GM18861 (cell line): Measurements from ENCODE around the gene SNX7.

Source experiments
- ATAC-seq: cut with Tn5 transposase; IDR thresholded peaks from one replicate; pipeline ENCODE4 v1.9.1; 2021; ENCODE audit not compliant: unreplicated experiment

SNX7 gene

DNA sequence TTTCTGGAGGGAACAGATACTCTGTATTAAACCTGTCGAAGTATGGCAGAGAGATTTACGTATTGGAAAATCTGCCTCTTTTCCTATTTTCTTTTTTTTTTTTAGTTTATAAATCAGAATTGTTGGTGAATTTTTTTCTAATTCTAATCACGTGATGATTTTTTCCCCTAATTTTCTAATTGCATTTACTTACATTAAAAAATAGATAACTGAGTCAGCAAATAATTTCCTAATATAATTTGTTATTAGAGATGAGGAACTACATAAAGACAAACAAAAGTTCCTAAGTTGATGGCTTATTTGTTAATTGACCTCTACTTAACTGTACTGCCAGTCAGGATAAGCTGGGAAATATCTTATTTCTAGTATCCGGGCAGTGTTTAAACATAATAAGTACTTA is 34.6 kb downstream of the SNX7 start:
- ATAC-seq = no peak

DNA sequence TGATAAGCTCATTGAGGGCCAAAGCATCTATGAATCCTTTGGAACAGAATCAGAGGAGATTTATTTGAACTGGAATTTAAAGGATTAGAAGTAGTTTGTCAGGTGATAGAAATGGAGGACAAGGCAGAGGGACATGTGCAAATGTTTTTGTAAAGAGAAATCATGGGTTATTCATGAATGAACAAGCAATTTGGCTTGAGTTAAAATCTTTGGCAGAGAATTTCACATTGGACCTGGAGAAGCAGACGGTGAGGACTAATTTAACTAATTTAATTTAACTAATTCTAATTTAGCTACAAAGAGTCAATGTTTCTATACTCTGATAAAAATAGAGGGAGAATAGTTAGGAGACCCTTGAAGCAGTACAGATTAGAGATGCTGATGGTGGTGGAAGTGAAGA is 36.3 kb downstream of the SNX7 start:
- no peak for ATAC-seq

DNA sequence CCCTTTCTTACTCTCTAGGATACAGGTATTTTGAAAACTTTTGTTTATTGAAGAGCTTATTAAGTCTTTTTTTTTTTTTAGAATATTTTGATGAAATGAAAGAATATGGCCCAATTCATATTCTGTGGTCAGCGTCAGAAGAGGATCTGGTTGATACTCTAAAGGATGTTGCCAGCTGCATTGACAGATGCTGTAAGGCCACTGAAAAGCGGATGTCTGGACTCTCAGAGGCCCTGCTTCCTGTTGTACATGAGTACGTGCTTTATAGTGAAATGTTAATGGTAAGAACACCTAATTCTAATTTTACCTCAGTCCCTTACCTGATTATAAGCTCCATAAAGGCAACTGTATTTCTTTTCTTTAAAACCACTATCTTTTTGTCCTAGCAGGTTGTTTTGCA is 37.1 kb downstream of the SNX7 start:
- ATAC-seq = peak; percentile 92

DNA sequence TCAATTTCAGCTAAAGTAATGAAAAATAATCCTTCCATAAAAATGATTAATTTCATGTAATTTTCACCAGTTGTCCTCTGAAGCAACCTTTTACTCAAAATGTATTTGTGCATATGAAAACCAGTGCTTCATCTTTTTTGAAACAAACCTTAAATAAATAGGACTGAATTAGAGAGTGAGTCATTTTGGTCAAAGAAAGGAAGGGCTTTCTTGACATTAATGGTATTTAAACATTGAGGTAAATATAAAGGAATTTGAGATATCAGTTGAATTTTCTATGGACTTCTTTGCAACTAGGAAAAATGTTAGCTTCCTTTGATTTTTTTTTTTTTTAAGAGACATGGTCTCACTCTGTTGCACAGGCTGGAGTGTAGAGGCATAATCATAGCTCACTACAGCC is 38.7 kb downstream of the SNX7 start:
- no peak for ATAC-seq

DNA sequence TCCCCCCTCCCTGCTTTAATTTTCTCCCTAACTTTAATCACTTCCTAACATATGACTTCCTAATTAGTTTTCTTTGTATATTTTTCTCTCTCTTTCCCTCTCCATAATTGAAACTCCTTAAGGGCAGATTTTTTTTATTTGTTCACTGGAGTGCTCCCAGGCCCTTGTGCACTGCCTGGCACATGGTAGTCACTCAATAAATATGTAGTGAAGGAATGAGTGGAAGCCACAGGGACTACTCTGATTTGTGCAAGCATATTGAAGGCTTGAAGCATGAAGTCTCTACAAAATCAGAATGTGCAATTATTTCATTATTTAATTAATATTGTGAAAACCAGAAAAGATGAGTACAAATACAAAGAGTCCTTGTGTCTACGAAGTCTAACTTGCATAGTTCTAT is 41.5 kb downstream of the SNX7 start:
- no peak for ATAC-seq

DNA sequence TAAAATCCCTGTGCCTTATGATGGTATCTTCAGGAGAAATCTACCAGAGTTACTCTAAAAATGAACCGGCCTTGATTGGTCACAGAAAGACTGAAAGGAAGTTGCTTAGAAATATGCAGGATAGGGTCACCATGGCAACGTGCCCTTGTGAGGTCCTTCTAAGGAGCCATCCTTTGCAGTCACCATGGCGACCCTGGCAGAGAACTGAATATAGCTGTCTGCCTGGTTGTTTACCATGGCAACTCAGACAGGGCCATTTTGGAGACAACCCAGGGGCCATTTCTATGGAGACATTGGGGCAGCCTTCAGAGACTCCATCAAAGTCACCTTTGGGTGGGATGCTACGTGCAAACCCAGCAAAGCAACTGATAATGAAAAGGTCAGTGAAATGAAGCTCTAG is 43.0 kb downstream of the SNX7 start:
- ATAC-seq = no peak

DNA sequence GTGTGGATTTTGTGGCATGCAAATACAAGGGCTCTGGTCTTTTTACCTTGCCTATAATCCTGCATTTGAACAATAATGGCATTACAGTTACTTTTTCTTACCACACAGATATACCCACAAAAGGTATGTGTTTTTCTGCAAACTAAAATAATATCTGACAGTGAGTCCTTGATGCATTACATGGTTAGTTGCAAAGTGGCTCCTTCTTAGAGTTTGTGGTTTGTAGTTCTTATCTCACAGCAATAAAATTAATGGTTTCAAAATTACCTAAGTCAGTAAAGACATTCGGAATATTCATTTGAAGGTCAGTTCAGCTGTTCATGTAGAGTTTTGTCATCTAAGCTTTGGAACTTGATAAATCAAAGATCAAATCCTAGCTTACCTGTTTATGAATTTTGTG is 43.5 kb downstream of the SNX7 start:
- ATAC-seq = no peak

DNA sequence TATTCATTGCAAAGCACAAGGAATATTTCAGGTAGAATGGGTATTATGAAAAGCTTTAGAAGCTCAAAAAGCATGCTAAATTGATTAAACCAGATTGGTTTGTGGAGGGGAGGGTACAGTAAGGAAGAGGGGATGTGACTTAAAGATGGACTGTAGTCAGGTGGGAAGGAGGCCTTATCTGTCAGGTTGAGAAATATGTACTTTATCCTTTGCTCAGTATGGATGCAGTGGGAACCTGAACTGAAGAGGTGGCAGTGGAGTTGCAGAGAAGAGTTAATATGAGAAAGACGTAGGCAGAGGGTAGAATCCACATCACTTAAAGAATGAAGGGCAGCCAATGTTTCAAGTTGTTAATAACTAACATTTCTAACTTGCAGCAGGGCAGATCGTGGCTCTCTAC is 44.1 kb downstream of the SNX7 start:
- ATAC-seq = no peak

DNA sequence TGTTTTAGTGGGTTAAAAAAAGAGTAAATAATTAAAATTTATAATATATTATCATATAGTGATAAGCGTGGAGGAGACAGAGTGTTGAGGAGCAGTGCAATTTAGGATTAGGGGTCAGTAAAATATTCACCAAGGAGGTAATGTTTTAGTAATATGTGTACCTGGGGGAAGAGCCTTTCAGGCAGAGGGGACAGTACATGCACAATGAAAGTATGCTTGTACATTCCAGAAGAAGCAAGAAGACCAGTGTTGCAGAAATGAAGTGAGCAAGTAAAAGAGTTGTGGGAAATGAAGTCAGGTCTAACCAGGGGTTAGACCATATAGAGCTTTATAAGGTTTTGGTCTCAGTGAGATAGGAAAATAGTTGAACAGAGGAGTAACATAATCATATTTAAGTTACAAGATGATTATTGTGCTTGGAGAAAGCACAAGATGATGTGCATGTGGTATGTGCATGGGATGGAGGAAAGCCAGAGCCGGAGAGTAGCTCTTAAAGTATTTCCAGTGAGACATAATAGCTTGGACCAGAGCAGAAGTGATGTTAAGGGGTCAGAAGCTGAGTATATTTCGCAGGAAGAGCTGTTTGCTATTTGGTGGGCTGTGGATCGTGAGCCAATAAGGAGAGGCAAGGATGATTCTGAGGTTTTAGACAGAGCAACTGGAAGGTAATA is 44.8 kb downstream of the SNX7 start:
- no peak for ATAC-seq

DNA sequence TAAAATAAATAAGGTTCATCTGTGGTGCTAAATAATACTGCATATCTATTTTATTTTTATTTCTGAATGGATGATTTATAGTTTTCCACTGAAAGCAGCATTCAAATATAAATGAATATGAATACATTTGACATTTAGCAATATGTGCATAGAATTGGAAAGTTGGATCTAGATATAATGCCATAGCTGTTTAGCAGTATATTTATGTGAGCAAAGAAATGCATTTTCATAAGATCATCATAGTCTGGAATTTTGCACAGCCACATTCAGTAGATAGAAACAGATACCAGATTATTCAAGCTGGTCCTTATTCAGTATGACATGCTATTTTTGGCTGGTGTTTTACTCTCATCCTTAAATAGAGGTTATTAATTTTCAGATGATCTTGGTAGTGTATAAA is 46.0 kb downstream of the SNX7 start:
- ATAC-seq = no peak

DNA sequence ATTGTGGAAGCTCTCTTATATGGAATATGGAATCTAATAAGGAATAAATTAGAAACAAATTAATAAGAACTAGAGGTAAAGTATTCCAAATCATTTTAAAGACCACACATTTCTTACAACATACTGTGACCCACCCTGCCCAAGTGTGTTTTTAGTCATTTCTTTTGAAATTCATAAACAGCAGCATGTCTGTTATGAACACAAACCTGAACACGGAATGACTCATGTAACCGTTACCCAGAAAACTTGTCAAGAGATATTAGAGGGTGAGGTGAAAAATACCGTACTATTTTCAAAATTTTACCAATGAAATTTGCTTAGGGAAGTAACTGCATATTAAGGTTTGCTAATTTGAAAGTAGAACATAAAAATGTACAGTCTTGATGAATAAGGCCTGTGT is 48.4 kb downstream of the SNX7 start:
- no peak for ATAC-seq

DNA sequence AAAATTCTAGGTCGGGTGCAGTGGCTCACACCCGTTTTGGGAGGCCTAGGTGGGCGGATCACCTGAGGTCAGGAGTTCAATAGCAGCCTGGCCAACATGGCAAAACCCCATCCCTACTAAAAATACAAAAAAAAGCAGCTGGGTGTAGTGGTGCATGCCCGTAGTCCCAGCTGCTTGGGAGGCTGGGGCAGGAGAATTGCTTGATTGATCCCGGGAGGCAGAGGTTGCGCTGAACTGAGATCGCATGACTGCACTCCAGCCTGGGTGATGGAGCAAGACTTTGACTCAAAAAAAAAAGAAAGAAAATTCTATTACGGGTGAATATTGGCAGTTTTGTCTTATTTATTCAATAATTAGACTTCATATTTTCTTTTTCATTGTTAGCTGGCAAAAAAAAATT is 62.1 kb downstream of the SNX7 start:
- no peak for ATAC-seq

DNA sequence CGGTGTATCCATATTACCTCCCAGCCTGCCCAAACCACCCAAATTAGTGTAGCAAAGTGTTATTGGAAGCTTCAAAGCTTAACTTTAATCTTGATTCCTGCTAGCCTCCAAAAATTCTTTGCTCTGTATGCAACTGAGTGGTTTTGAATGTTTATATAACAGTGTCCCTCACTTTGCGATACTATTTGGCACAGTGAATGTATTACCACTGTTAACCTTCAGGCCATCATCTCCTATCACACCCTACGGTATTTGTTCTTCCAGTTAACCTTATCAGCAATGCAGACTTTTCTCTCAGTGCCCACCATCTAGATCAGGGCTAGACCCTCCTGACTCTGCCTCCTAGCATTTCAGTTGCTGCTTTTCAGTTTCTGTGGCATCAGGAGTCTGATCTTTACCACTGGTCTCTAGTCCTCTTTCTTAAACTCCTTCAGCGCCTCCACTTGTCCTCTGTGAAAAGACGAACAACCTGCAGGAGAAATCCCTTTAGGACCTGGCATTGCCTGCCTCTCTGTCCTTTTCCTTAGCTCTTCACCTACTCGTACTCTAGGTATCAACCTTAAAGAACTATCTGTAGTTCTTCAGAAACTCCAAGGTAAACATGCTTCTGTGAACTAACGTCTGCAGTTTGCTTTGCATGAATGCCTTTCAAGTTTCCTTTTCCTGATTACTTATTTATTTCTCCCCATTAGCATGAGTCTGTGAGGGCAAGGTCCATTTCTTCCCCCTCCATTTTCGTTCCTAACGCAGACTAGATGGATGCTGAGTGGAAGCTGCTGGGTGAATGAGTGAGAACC is 71.7 kb downstream of the SNX7 start:
- peak; percentile 91 for ATAC-seq

DNA sequence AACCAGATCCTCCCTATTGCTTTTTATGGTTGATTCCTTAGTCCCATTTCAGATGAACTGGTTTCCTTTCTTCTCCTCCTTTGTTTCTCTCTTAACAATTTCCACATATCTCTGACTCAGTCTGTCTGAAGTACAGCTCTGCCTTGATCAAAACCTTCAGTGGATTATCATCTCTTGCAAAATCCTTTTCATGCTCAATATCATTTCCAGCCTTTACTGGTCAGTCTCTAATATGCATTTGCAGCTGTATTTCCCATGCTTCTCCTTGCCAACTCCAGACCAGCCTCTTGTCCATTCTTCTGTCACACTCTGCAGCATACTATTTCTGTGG is 72.2 kb downstream of the SNX7 start:
- ATAC-seq = peak; percentile 11

DNA sequence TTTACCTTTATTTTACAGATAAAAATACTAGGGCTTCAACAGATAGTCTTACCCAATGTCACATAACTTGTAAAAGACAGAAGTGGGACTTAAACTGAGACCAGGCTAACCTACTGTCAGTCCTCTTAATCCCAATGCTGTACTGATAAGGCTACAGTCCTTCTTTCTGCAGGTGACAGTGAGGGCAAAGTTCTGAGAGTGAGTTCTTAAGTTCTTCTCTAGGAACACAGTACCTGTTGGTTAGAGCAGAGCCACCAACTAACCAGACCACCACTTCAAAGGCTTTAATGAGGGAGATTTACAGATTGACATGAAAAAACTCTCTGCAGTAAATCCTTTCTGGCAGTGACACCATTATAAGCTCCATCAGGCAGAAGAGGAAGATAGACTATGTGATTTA is 74.2 kb downstream of the SNX7 start:
- no peak for ATAC-seq

DNA sequence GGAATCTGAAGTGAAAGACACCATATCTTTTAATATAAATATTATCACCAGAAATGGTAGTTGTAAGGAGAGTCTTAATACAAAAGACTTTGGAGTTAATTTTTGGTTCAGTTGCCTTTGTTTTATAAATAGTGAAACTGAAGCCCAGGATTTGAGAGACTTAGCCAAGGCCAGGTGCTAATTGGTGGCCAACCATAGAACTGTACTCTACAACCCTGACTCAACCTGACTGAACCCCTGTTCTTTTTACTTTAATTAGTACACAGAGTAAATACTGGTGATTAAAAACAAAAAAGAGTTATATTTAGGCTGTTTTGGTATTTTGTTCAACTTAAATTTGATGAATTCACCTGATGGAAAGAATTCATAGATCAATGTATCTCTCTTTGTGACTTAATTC is 76.3 kb downstream of the SNX7 start:
- no peak for ATAC-seq

DNA sequence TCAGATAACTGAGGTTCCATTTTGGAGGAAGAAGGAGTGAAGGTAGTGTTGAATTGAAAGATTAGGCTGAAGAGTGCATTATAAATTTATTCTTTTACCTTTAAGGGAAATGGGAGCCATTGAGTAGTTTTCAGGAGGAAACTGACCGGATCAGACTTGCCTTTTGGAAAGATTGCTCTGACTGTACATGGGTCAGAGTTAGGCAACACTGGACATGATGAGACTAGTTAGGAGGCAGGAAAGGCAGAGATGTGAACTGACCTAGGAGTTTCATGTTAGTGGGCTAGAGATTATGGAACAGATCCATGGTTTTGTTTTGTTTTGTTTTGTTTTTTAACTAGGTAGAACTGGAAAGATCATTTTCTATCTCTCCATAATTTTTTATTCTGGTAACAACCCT is 78.2 kb downstream of the SNX7 start:
- ATAC-seq = no peak

DNA sequence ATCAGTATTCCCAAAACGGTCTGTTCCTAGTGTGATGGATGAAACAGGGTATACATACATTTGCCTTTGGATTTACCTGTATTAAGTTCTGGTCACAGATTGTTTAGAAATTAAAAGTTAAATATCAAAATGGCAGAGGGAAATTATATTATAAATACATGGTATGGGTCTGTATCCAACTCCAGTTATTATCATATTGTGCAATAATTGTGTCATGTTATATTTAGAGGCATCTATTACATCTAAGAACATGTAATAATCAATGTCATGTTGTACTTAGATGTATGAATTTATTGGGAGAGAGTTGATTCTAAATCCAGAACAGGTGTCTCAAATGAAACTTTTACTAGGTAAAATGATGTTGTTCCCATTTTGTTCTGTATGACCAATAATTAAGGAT is 79.6 kb downstream of the SNX7 start:
- no peak for ATAC-seq

DNA sequence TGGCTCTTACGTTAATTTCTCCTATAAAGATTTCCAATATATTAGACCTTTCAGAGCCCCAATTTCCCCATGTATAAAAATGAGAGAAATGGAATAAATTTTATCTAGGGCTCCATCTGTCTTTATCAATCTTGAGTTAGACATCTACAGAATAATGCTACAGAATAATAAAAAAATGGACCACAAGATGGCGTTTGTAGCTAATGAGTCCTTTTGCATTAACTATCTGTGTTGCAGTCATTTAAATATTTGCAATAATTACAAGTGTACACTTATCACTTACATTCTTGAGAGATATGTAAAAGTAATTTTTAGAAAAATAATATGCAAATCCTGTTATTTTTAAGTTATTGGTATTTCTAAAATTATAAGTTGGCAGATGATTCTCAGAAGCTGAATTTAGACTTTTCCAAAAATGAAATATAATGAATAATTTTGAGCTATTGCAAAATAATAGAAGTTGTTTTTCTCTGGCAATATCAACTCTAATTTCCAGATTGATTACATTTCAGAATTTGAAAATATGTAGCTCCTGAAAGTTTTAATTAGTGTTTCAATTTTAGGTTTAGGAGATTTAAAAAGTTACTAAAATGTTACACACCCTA is 87.7 kb downstream of the SNX7 start:
- peak; percentile 68 for ATAC-seq

DNA sequence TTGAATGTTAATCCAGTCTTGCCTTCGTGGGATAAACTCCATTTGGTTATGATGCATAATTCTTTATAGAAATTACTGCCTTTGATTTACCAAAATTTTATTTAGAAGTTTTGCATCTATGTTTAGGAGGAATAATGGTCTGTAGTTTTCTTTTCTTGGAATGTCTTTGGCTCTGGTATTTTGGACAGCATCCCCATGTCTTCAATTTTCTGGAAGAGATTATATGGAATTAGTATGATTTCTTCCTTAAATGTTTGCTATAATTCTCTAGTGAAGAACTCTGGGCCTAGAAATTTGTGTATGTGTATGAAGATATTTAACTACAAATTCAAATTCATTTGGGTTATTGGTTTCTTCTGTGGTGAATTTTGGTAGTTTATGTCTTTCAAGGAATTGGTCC is 92.7 kb downstream of the SNX7 start:
- no peak for ATAC-seq

DNA sequence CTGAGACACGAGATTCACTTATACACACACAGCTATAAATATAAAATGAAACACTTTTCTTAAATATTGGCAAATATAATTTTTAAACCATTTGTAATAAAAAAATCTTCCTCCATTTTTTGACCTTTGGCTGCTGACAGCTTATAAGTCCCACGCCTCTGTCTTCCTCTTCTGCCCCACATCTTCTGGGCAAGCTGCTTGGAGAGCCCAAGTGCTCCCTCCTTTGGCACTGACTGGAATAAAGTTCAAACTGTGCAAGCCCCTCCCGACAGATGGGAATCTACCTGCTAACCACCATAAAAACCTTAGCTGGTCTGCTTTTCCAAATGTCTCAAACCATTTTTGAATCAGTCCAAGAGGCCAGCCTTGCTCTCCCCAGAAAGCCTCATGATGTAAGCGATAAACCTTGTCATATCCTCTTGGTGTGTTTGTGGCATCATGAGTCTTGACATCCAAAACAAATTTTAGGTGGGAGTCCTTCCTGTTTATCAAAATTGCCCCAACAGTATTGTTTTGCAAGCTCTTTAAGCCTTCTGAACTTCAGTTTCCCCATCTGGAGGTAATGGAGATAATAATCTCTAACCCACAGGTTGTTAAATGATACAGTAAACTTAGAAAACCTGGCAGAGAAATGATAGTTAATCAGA is 99.8 kb downstream of the SNX7 start:
- no peak for ATAC-seq

DNA sequence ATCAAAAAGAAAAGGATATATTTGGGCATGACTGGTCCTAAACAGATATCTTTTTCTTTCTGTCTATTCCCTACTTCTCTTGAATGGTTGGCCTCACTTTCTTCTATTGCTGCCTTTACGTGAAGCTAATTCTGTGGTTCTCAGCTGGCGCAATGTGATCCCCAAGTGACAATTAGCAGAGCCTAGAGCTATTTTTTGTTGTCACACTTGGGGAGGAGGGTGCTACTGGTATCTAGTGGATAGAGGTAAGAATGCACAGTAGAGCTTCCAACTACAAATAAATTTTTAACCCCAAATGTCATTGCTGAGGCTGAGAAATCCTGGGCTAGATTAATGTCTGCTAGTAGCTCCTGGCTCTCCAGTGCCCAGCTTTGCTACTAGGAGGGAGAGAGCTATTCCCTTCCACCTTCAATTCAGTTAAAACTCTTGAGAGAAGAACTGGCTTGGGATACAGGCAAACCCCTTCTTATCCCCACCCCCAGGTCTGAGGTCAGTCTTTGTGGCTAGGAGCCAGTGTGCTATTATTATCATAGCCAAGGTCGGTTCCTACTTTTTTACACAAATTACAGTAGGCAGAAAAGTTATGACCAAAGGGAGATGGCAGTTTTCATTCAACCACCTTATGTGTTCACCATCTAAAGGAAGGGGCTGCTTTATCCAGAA is 102.1 kb downstream of the SNX7 start:
- ATAC-seq = no peak
